Activated CD4-positive, alpha-beta T cell treated with anti-CD3 and anti-CD28 coated beads, Interleukin-2, Interleukin-6, amounts not matched to agents 100 ng/mL and 50 ng/mL, durations not matched to agents 16 hours and 8 hours (primary cell): ENCODE results near the gene WDR45B.
"Not testable (repeated sequence)": the region's sequence is repeated elsewhere in the genome, so short reads cannot be mapped to it uniquely, and the experiment has no call there.

ENCODE experiments used
- DNase-seq: peaks from one replicate; pipeline ENCODE4 v3.0.0-alpha.2; 2020

WDR45B gene

DNA sequence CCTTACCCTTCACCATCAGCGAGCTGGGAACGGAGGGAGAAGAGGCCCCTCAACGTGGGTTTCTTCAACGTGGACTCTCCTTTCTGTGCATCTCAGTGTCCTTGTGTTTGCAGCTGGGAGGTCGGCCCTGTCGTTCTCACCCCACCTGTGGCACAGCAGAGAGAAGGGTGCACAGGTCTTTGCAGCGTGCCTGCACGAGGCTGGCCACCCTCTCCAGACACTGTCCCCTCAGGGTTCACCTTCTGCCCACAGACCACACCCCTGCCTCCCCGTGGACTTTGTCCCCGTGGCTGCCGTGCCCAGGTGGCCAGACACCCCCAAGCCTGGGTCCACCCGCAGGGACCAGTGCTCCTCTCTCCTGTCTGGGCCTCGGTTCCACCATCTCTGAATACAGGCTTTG lies 7.3 kb upstream of the WDR45B start:
- DNase-seq, result no peak

DNA sequence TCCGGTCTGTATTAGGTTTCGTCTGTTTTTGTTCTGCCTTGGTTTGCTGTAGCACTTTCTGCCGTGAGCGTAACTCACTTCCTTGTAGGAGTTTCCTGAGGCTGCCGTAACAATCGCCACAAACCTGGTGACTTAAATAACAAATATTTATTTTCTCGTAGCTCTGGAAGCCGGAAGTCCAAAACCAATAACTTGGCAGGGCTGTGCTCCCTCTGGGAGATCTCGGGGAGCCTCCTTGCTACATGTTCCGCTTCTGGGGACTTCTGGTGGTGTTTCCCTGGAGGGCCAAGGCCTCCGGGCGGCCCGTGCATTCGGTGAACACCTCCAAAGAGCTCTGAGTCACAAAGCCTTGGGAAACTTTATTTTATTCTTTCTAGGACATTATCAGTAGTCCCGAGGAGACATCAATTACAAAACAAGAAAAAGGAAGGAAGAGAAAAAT lies 6.8 kb upstream of the WDR45B start:
- no peak for DNase-seq

DNA sequence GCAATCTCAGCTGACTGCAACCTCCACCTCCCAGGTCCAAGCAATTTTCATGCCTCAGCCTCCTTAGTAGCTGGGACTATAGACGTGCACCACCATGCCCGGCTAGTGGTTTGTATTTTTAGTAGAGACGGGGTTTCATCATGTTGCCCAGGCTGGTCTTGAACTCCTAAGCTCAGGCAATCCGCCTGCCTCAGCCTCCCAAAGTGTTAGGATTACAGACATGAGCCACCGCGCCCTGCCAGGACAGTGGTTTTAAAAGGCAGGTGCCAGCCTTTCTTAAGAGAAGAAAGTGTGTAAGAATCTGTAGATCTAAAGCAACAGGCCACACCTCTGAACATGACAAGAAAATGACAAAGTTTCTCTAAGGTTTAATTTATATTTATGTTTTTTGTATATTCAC lies 6.4 kb upstream of the WDR45B start:
- not testable (repeated sequence) for DNase-seq

DNA sequence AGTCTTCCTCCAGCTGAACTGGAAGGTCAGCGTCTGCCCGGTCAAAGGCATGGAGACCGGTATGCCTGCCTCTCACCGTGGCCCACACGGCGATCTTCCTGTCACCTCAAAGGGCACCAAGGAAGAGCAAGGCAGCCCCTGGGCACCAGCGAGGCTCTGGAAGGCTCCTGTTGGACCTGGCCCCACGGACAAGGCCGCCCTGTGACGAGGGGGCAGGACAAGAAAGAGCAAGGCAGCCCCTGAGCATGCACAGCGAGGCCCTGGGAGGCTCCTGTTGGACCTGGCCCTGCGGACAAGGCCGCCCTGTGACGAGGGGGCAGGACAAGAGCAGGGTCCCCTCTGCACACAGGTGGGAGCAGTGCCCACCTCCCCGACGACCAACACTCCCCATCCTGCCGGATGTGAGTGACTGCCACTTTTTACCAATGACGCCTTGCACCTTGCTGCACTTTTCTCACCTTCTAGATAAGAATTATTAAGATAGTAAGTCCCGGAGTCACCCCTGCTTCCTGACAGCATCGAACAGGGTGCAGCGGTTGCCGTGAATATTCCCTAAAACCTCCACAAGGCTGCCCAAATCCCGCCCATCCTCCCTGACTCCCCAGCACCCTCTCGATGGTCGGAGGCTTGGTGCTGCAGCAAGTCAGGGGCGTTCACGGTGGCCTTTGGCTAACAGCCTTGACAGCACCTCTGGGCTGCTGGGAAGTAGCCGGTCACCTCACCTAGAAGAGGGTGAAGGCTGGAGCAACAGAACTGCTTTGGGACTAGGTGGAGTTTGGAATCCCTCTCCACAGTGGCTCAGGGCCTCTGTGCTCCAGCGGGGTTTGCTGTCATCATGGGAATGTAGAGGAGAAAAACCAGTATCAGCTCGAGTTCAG lies 5.6 kb upstream of the WDR45B start:
- DNase-seq, result no peak

DNA sequence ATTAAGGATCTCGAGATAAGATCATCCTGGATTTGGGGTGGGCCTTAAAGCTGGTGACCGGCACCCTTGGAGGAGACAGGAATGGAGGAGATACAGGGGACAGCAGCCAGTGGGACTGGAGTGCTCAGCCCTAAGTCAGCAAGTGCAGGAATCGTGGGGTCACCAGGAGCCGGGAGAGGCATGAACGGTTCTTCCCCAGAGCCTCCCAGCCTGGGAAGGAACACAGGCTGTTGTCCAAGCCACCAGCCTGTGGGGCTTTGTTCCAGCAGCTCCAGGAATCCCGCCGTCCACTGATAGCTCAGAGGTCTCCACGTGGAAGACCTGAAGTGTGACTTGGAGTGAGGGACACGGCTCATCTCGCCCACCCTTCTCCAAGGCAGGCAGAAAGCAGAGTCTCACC lies 2.5 kb upstream of the WDR45B start:
- no peak for DNase-seq

DNA sequence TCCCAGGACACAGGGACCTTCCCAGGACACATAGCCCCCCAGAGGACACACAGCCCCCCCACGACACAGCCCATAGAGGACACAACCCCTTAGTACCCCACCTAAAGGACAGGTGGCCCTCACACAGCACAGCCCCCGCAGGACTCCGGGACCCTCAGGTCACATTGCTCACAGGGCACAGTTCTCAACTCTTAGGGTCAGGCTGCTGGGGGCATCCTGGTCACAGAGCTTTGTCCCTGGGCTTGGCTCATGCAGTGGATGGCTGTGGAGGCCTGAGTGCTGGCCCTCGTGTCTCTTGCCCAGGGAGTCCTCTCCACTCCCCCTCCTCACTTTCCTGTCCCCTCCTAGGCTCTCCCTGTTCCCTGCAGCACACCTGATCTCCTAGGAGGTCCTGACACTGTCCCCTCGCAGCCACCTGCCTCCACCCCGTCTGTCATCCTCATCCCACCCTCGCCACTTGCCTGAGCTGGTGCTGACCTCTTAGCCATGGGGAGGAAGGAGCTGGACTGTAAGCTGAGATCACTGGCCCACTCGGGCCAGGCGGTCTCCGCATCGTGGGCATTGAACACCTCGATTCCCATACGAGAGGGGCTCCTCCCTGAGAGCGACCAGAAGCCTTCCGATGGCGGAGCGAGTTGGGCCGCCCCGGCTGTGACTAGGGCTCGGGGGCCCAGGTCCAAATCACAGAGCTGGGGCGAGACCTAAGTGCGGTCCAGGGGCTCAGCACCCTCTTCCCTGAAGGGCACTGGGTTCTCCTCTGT lies 1.4 kb upstream of the WDR45B start:
- DNase-seq, result no peak

DNA sequence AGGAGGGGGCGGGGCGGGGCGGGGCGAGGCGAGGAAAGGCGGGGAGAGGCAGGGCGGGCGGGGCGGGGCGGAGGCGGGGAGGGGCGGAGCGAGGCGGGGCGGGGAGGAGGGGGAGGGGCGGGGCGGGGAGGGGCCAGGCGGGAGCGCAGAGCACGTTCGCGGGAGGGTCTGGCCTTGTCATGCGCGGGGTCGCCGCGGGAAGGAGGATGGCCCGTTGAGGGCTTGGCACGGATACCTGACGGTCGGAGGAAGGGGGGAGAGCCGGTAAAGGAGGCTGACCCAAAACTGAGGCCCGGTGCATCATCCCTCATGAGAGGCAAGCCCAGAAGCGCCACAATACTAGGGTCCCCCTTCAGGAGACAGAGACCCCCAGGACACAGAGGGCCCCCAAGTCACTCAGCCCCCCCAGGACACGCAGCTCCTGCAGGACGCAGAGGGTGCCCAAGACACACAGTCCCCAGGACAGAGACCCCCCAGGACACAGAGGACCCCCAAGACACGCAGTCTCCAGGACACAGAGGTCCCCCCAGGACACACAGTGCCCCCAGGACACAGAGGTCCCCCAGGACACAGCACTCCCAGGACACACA lies 593 bp upstream of the WDR45B start:
- no peak for DNase-seq

DNA sequence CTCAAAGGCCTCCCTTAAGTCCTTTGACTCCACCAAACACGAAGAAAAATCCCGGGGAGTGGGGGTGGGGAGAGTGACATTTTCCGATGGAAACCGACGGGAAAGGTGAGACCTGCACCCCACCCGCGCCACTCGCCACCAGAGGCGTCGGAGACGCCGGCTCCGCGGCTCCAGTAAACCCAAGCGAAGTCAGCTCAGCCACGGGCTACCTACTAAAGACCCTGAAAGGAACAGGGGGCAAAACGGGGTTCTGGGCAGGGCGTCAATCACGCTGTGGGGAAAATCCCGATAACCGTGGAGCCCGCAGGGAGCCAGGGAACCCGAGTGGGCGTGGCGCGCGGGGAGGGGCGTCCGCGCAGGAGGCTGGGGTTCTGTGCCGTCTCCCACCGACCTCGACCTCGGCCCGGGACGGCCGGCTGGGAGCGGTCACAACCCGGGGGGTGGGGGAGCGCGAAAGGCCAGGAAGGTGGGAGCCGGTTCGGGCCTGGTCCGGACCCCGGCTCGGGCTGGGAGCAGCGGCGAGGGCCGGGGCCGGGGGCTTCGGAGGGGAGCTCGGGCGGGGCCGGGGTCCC lies 565 bp downstream of the WDR45B start:
- DNase-seq, result peak; percentile 32

DNA sequence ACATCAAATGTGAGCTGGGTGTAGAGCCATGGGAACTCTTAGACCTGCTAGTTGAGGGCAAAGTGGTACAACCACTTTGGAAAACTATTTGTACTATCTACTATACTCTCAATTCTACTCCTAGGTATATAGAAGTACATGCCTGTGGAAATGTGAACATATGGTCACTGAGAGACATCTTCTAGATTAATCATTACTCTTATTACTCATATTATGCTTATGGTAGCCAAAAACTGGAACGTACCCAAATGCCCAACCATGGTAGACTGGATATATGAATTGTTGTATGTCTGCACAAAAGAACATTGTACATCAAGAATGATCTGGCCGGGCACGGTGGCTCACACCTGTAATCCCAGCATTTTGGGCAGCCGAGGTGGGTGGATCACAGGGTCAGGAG lies 2.7 kb downstream of the WDR45B start:
- no peak for DNase-seq

DNA sequence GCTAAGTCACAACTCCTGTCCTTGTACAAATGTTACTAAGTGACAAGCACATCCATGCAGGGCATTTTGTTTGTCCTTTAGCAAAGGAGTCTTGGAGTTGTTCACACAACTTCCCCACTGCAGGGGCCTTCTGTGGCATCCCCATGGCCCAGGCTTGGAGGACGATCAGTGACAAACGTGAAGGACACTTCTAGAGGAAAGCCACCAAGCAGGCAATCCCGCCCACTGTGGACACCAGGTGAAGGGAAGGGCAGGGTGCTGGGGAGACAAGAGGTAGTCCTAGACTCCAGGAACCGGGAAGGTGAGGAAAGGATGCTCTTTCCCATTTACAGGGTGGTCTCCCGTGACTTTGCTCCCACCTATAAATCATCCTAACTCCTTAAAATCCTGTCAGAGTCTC lies 4.1 kb downstream of the WDR45B start:
- no peak for DNase-seq

DNA sequence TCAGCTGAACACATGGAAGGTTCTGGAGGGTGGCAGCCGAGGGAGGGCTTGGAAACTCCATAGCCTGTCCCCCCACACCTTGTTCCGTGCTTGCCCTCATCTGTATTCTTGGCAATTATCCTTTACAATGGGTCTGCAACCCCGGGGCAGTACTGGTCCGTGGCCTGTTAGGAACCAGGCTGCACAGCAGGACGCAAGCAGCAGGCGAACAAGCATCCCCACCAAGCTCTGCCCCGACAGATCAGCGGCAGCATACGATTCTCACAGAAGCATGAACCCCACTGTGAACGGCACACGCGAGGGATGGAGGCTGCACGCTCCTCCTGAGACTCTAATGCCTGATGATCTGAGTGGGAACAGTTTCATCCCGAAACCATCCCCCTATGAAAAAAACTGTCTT lies 6.2 kb downstream of the WDR45B start:
- DNase-seq, result no peak

DNA sequence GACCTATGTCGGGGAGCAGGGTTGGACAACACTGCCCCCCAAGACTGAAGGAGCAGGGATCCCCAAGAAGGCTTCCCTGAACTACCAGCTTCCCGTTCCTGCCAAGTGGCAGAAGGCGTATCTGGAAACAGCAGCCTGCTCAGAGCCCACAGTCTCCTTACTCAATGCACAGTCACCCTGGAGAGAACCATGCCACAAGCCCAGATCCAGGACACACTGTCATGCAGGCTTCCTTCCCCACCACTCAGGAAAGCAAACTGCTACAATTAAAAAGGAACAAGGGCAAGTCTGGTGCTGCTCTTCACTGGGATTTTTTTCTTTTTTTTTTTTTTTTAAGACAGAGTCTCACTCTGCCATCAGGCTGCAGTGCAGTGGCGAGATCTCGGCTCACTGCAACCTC lies 8.2 kb downstream of the WDR45B start:
- DNase-seq, result no peak

DNA sequence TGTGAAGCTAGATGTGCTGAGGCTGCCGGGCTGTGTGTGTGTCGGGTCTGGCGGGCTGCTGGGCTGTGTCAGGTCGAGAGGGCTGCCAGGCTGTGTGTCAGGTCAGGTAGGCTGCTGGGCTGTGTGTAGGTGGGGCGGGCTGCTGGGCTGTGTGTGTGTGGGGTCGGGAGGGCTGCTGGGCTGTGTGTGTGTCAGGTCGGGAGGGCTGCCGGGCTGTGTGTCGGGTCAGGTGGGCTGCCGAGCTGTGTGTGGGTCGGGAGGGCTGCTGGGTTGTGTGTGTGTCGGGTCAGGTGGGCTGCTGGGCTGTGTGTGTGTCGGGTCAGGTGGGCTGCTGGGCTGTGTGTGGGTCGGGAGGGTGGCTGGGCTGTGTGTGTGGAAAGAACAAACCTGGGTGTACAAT lies 8.6 kb downstream of the WDR45B start:
- no peak for DNase-seq

DNA sequence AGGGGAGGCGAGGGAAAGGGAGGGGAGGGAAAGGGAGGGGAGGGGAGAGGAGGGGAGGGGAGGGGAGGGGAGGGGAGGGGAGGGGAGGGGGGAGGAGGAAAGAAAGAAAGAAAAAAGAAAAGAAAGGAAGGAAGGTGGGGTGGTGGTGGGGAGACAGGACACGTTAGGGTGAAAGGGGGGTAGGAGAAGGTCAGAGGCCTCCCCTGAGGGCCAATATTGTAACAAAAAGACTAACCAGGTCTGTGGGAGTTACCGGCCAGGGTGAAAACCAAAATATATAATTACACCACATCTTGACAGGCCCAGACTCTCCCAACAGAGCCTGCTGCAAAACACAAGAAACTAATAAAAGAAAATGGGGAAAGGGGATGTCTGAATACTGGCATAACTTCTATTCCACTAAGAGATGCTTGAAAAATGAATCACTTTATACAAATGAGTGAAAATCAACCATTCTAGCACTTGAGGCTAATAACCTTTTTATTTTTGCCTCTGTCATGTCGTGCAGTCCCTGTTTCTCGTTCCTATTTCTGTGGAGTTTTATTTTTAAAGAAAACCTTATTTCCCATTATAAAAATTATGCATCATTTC lies 10.0 kb downstream of the WDR45B start:
- DNase-seq, result no peak

DNA sequence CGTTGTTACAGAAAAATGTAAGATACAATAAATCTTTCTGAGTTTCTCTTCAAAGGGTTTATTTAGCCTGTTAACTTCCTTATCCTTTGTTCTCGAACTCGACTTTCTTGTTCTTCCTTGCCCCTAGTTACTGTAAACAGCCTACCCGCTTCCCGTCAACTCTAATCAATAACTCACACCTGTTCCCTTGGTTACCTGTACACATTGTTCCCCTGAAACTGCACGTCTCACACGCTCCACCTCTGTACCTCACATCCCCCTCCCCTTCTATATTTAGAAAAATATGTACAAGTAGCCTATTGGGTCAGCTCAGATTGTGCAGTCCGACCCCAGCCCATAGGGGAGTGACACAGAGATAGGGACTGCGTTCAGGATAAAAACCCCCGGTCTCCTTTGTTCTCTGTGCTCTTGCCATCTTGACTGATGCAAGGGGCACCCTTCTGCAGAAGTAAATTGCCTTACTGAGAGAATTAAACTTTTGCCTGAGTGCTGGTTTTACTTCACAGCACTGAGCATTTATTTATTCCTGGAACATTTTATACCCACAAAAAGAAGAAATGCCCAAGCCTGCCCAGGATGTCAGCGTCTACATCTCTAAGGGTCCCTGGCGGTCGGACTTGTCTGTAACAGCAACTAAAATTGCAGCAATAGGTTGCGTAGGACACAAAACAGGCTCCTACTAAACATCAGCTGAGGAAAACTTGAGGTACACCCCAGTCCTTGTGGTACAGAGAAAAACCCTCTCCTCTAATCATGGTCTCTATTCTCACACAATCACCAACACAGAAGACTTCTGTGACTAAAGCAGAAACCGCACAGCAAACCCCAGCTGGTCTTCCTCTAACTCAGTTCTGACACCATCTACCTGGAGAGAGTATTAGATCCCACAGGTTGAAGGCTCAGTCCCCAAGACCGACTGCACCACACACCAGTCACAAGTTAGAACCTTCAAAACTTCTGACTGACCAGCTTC lies 11.3 kb downstream of the WDR45B start:
- DNase-seq, result no peak

DNA sequence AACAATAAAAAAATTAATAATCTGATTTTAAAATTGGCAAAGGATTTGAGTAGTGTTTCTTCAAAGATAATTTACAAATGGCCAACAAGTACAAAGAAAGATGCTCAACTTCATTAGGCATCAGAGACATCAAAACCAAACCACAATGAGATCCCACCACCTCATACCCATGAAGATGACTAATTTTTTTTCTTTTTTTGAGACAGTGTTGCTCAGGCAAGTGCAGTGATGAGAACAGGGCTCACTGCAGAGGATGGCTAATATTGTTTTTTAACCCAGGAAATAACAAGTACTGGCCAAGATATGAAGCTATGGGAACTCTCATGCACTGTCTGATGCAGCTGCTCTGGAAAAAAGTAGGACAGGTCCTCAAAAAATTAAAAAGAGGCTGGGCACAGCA lies 14.9 kb downstream of the WDR45B start:
- DNase-seq, result peak; percentile 40

DNA sequence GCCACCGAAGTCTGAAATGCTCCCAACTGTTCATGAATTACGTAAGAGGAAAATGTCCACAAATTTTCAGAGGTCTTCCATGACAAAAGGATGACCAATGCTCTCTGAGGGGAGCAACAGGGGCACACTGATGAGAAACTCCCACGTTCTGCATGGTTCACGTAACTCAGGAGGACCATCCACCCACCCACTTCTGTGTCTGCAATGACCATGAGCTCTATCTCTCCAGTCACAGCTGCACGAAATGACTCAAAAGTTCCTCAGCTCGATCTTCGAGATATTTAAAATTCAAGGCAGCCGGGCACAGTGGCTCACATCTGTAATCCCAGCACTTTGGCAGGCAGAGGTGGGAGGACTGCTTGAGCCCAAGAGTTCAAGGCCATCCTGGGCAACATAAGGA lies 15.8 kb downstream of the WDR45B start:
- no peak for DNase-seq

DNA sequence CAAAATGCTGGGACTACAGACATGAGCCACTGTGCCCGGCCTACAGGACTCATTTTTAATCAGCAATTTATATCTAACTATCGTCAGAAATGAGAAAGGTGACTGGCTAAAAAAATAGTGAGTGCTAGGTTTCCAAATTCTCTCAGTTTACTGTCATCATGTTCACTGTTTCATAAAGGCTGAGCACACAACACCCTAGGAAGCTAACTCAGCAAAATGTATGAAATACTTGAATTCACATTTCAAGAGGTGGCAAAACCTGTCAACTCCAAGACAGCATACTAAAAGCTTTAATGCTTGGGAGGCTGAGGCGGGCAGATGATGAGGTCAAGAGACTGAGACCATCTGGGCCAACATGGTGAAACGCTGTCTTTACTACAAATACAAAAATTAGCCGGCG lies 16.7 kb downstream of the WDR45B start:
- DNase-seq, result no peak

DNA sequence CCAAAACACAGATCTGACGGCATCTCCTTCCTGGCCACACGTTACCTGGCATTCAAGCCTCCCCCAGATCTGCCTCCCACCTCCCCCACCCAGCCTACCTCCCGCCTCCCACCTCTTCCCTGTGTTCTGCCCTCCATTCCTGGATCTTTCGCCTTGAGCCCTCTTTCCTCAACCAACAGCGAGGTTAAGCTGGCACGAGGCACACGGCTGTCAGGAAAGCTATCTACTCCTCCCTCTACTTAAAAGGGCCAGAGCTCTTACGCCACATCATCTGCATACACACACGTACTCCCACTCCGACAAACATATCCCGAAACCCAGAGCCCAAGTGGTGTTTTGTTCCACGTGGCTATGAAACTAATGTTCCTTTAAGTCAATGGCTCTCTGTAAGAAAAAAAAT lies 18.0 kb downstream of the WDR45B start:
- DNase-seq, result no peak

DNA sequence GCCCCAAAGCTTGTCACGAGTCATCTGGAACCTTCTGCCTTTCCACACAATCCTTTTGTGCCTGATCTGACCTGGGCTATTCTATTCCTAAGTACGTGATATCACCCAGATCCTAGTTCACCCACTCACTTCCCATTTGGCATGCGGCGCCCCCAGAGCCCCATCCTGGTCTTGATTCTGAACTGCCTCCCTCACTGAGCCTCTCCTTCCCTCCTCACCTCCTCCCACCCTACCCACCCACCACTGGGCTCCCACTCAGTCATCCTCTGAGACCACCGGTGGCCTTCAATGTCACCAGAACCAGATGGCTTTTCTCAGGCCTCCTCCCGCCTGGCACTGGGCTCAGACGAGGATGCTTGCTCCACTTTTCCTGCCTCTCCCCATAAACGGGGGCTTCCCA lies 18.5 kb downstream of the WDR45B start:
- DNase-seq, result no peak

DNA sequence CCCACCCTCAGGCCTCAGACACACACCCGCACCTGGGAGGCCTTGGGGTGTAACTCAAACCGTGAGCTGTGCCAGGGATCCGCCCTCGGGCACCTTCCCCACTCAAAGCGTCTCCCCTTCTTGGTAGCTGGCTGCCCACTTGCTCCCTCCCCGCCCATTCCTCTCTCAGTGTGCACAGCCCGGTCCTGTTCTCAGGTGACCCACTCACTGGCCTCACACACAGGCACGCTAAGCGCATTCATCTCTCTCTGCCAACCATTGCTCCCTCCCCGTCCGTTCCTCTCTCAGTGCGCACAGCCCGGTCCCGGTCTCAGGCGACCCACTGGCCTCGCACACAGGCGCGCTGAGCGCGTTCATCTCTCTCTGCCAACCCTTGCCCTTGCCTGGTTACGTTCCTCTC lies 20.8 kb downstream of the WDR45B start:
- DNase-seq, result no peak

DNA sequence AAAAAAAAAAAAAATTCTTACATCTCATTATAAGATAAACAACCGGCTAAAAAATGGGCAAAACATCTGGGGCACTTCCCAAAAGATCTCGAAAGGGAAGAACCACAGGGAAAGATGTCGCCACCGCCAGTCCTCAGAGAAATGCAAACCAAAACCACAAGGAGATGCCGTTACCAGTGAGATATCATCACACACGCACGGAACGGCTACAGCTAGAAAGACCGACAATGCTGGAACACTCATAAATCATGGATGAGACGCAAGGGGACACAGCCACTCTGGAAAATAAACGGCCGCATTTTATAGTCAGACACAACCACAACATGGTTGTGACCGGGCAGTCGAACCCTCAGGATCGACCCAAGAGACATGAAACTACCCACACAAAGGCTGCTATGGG lies 24.5 kb downstream of the WDR45B start:
- DNase-seq, result no peak
